HG03039 (cell line): ENCODE measurements around the gene COL18A1.

Experiments
- ATAC-seq: cut with Tn5 transposase; IDR thresholded peaks from one replicate; pipeline ENCODE4 v1.9.1; 2021; ENCODE audit warnings: mild to moderate bottlenecking, moderate library complexity; ENCODE audit not compliant: unreplicated experiment

Gene COL18A1

DNA sequence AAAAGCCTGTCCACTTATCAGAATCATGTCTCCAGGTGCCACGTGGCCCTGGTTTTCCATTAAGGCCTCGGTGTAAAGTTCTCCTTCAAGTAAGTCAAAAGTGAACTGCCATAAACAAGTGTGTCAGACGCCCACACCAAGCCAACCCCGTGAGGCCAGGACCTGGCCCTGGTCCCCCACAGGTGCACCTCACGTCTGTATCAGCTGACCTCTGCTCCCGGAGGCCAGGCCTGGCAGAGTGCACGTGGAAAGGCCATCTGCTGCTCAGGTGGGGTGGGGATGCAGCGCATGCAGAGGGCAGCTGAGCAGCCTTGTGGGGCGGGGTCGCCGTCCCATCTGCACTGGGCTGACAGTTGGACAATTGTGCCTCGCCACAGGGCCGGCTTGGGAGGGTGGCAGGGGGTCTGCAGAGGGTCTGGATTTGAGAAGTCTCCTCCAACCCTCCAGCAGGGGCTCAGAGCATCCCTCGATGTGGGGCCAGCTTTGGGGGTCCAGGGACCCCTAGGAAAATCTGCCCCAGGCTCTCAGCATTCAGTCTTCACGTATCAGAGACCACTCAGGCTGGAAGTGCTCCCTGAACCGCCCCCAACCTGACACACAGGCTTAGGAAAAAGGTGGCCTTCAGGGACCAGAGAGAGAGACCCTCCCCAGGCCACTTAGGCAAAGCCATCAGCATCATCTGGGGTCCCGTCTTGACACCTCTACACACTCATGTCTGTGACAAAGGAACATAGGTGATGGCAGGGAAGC lies 134.3 kb downstream of the COL18A1 start:
- no peak for ATAC-seq

DNA sequence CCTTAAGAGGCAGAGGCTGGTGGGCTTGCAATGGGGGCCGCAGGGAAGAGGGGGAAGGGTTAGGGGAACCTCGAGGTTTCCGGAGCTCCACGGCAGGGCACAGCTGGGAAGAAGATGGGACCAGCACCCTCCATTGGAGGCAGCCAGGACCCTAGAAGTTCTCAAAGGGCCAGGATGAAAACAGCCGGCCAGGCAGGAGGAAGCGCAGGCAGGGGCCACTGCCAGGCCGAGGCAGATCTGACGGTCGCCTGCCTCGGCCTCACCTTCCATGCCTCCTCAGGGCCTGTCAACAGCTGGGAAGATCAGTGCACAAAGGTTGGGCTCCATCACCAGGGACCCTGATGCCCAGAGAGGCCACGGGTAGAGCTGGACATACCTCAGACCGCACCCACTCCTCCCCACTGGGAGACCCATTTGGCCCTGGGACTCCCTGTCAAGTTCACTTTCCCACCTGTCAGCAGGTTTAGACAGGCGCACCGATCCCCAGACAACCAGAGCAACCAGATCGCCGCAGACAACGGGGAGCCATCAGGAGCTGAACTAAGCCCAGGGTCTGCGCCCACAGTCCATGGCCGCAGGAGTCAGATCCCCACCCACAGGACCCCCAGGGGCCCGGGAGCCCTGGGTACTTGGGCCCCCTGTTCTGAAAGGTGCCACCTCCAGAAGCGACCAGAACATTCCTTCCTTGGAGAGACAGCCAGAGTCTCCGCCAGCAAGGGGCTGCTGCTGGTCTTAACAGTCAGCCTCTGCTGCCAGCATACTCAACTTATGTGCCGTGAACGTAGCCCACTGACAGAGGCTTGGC lies 135.0 kb downstream of the COL18A1 start:
- ATAC-seq: no peak

- ATAC-seq: no peak
Measured at GRCh38 chr21:45540601-45540970, 135.6 kb downstream of the COL18A1 start.

DNA sequence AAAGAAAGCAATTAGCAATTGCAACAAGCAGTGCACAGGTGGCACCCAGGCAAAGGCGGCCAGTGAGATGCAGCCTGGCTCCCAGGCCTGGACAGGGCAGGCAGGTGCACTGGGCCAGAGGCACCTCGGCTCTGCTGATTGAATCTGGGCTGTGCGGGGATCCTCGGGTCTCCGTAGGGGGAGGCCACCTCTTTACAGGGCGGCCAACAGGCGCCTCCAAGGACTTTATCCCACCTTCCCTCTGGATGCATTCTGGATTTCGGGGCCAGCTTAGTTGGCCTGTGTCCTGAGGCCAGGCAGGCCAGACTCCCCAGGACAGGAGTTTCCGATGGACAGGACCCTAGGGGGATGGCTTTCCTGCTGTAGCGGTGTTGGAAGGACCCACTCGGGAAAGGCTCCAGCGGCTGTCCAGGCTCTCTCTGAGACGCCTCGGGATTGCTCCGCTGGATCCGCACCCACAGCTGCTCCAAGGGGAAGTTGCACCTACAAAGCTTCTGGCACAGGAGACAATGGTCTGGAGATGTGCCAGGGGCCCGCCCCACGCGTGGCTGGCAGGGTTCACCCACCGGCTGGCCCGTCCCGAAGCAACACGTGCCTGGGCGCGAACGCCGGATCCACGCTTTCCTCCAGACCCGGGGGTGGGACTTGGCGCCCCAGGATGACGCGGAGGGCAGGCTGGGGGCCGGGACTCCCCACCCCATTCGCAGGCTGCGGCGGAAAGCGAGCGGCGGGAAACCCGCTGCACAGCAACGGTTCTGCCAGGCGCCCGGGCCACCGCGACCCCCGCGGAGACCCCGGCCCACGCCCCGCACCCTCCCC lies 136.5 kb downstream of the COL18A1 start:
- ATAC-seq: no peak

DNA sequence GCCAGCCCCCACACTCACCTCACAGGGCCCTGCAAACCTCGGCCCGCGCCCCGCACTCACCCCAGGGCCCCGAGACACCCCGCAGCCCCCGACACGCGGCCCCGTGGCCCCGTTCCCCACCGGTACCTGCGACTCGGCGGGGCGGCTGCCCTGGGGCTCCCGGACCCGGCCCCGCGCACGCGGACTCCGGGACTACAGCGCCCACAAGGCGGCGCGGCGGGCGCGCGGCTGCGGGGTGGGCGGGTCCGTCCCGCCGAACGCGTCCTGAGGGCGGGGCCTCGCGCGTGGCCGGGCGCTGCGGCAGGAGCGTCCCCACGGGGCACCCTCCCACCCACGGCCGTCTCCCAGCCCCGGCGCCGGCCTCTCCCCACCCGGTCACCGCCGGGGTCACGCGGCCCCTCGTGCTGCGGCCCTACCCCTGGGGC lies 137.3 kb downstream of the COL18A1 start, which contains the start of gene SLC19A1:
Gene SLC19A1 (minus strand): TSS at position 199 of the 425 bp plus-strand sequence. CDS start 4,481 bp downstream, outside the sequence.
- peak; percentile 56 for ATAC-seq

DNA sequence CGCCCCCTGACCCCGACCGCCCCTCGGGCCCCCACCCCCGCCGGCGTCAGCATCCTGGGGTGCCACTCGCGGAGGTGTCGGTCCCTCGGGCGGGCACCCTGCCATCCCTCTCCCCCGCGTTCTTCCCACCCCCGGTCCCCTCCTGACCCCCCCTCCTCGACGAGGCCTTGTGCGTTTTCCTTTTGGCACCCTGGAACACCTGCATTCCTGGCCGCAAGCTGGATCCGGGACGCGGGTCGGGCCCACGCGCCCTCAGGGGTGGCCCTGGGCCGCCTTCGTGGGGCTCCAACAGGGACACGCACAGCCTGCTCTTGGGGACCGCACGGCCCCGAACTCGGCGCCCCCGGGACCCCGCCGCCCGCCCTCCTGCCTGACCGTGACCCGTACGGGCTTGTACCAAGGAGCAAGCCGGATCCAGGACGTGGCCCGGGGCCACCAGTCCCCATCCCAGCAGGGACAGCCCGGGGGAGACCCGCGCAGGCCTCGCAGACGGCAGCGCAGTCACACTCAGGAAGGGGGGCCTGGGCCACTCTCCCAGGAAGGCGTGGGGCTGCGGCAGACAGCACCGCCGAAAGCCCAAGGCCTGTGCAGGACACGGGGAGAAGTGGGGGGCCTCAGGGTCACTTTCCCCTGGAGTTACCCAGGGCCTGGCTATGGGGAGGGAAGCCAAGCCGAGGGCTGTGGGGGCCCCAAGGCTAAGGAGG lies 137.9 kb downstream of the COL18A1 start:
- ATAC-seq: no peak

GRCh38 chr21:45543371-45543709 lies 138.4 kb downstream of the COL18A1 start:
- ATAC-seq: no peak

DNA sequence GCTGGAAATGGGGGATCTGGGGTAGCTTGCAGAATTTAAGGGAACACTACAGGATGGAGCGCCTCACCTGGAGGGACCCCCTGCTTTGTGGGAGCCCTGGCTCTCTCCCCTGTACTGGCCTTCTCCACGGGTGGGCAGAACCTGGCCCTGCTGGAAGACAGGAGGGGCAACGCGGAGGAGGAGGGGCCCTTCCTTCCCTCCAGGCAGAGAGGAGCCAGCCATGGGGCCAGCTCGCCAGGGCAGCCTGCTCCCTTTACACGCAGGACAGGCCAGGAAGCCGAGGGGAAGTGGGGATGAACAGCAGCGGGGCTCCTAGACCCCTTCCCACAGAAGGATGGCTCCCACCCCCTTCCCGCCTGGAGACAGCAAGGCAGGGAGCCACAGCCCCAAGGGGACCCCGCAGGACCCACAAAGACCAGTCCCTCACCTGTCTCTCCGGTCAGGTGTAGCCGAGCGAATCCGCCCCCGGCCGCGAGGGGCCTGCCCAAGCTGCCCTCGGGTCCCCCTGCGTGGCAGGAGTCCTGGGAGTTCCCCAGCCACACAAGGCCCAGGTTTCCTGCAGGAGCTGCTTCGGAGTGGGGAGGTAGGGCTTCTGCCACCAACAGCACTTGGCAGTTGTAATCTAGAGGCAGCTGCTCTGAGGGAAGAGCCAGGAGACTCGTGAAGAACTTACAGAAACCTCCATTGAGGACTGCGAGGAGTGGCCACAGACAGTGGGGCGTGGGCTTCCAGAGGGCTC lies 138.9 kb downstream of the COL18A1 start:
- no peak for ATAC-seq

DNA sequence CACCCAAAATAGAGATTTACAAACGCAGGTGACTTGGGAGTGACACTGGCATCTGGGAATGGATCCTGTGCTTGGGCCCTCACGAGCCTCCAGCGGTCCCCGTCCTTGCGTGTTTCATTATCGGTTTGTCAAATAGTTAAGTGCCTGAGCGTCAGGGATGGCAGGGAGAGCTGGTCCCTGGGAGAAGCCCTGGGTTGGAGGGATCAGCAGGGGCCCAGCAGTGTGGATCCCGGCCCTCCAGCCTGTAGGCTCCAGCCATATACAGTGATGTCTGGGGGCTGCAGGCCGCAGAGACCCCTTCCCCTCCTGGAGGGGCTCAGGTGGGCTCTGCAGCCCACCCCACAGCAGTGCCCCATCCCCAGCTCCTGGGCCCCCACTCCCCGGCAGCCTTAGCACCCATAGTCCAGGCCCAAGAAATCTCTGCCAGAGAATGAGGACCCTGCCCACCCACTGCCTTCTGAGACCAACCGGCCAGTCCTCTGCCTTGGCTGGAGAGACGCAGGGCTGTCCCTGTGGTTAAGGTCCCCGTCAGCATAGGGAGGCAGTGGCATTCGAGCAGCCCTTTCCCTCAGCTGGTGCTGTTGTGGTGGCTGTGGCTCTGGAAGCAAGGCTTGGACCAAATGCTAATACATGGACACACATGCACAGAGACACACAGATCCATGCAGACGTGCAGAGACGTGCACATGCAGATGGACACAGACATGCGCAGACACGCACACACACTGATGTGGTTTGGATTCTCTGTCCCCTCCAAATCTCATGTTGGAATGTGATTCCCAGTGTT lies 139.7 kb downstream of the COL18A1 start:
- ATAC-seq: no peak

GRCh38 chr21:45545236-45545570 lies 140.2 kb downstream of the COL18A1 start:
- ATAC-seq: no peak

DNA sequence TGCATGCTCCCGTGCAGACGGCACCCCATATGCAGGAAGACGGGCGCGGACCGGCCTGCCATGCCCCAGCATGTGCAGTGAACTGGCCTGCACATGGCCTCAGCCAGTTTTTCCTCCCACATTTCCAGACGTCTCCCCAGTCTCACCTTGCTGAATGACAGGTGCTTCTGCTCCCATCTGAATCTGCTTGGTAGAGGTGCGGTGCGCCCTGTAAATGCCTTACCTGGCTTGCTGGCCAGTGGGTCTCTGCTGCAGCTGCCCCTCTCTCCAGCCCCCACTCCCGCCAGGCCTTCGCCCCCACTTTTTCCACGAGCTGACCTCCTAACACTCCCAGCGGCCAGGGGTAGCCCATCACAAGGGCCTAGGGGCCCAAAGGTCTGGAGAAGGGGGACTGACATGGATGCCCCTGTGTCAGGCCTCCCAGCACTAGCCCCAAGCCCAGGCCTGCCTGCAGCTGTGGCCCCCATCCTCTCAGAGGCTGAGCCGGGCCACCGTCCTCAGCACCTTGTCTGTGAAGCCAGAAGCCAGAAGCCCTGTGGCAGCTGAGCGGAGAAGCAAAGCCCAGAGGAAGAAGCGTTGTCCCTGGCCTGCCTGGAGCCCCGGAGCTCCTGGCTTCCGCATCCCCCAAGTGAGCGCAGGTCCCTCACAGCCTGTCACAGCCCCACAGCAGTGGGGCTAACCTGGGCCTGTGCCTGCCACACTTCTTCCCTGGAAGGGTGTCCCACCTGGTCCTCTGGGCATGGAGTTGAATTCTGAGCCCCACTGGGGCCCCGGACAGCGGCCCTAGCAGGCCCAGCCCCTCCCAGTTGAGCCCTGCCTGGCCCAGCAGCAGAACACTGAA lies 140.9 kb downstream of the COL18A1 start:
- ATAC-seq: no peak

GRCh38 chr21:45546636-45547544 lies 141.9 kb downstream of the COL18A1 start:
- no peak for ATAC-seq

GRCh38 chr21:45547545-45547900 lies 142.6 kb downstream of the COL18A1 start:
- ATAC-seq: no peak

GRCh38 chr21:45548711-45549491 lies 143.9 kb downstream of the COL18A1 start:
- ATAC-seq: no peak

DNA sequence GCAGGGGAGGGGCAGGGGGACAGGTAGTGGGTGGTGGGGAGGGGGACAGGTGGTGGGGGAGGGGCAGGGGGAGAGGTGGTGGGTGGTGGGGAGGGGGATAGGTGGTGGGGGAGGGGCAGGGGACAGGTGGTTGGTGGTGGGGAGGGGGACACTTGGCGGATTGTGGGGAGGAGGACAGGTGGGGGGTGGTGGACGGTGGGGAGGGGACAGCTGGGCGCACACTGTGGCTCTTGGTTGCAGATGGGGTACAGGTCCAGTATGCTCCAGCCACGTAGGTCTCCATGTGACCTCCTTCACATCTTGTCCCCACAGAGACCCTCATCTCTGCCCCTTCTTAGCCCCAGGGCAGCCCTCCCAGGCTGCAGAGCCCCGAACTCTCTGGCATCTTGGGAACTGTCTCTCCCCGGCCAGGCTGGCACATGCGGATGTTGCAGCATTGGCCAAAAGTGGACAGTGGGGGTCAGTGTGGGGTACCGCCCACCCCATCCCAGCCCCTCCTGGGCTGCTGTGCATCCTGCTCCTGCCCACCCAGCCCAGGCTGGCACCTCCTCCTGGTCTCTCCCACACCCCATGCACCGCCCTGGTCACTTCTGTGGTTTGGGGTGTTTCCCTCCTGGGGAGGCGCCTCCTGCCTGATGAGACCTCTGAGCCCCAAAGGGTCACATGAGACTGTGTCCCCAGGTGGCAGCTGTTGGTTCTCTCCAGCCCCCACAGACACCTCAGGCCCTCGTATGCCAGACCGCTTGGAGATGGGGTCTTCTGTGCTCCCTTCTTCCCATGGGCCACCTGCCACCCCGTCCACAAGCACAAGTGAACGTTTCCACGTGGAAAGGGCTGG lies 144.9 kb downstream of the COL18A1 start:
- ATAC-seq: no peak
